GM10248 (cell line): ENCODE data around the gene ZNF19.
A peak's percentile ranks its signal among the peaks of the same experiment; 100 is the strongest.

ENCODE experiments used
- CTCF ChIA-PET: fragments of 300-600 bp; sonication (Branson Sonifier 250); formaldehyde crosslinking; extraction: SDS; loops from one replicate; lab custom pipeline; 2021; ENCODE audit warnings: antibody characterized with exemption; lab: Yijun Ruan, JAX
- POLR2A ChIA-PET: fragments of 350-650 bp; sonication (Branson Sonifier 250); formaldehyde crosslinking; extraction: SDS; loops from one replicate; lab custom pipeline; 2020; ENCODE audit warnings: antibody characterized with exemption; lab: Yijun Ruan, JAX
- DNase-seq: peaks from one replicate; pipeline ENCODE4 v3.0.0; 2012; ENCODE audit errors: extremely low spot score
- TF ChIP-seq, protein P1 (sequence below): IDR thresholded peaks from 2 replicates; pipeline ENCODE4 v1.5.1; 2012; ENCODE audit warnings: mild to moderate bottlenecking, low read depth; ENCODE audit errors: extremely low read depth, missing control alignments, control extremely low read depth

Gene ZNF19

DNA sequence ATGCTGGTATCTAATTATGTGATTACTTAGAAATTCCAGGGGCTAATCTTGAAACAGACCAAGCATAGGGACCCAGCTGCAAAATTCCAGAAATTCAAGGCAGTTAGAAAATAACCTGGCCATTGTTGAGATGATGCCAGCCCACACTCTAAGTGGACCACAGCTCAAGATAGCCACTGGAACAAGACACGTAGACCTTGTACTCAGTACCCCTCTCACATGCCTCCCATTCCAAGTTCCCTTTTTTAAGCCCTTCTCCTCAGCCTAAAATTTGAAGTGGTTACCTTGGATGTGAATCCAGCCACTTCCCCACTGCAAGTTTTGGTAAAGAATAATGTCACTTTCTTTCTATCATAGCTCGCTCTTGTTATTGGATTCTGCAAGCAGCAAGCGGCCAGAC lies 4.1 kb upstream of the ZNF19 start:
- TF ChIP-seq, protein P1, sequence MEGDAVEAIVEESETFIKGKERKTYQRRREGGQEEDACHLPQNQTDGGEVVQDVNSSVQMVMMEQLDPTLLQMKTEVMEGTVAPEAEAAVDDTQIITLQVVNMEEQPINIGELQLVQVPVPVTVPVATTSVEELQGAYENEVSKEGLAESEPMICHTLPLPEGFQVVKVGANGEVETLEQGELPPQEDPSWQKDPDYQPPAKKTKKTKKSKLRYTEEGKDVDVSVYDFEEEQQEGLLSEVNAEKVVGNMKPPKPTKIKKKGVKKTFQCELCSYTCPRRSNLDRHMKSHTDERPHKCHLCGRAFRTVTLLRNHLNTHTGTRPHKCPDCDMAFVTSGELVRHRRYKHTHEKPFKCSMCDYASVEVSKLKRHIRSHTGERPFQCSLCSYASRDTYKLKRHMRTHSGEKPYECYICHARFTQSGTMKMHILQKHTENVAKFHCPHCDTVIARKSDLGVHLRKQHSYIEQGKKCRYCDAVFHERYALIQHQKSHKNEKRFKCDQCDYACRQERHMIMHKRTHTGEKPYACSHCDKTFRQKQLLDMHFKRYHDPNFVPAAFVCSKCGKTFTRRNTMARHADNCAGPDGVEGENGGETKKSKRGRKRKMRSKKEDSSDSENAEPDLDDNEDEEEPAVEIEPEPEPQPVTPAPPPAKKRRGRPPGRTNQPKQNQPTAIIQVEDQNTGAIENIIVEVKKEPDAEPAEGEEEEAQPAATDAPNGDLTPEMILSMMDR = no peak
- DNase-seq = no peak
- POLR2A ChIA-PET = no interaction called here
- CTCF ChIA-PET = interaction anchor here (1.6 to 7.2 kb wide), 4 partner anchors 9 to 118 kb away, joined by 3 to 40 read pairs (median 5); no protein-coding TSS in a partner anchor

DNA sequence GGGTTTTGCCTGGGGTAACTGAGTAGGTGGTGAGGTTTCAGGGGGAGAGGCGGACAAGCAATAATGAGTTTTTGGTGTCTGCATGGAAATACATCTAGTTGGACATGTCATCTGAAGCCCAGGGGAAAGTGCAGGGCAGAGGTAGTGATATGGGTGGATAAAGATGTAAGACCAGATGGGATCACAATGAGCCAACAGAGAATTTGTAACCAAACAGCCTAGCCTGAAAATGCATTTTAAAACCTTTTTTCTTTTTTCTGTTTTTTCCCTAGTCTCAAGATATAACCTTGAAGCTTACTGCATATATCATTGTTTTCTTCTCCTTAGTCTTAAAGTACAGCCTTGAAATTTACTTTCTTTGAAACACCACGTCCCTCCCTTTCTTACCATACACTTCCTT lies 3.7 kb upstream of the ZNF19 start:
- POLR2A ChIA-PET = no interaction called here
- TF ChIP-seq, protein P1 = no peak
- no peak for DNase-seq
- CTCF ChIA-PET = interaction anchor here (1.6 to 7.2 kb wide), 4 partner anchors 9 to 118 kb away, joined by 3 to 40 read pairs (median 5); no protein-coding TSS in a partner anchor

DNA sequence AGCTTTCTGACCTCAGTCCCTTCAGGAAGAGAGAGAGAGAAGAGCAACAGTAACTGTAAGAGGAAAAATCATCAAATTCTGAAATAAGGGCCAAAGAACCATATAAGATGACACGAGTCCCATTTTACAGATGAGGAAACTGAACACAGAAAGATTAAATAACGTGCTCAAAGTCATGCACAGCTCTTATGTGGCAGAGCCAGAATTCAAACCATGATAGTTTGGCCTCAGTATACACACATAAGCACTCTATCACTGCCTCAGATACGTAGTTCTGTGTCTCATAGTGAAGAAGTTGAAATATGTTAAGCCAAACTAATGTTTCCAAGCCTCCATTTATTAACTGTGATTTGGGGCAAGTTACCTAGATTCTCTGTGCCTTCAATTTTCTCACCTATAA lies 1.9 kb upstream of the ZNF19 start:
- CTCF ChIA-PET = interaction anchor here (1.4 to 7.2 kb wide), 3 partner anchors 9 to 79 kb away, joined by 3 to 49 read pairs (median 40); partner anchors contain the start of gene ZNF23
- TF ChIP-seq, protein P1 = no peak
- no peak for DNase-seq
- POLR2A ChIA-PET = no interaction called here

DNA sequence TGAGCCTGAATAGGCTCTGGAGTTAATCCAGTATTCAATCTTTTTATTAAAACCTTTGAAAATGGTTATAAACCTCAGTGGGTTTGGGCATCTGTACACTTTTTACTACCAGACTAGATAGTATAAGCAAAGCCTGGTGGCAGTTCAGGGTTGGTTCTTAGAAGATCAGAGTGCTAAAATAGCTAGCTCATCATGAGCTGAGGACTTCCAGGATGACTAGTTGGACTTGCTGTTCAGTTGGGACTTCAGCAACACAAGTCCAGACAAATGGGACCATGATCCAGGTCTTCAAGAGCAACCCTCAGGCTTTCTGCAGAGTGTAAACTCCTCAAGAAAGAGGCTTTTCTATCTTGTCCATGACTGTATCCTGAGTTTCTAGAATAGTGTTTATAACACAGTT lies 1.2 kb upstream of the ZNF19 start:
- TF ChIP-seq, protein P1 = no peak
- POLR2A ChIA-PET = no interaction called here
- CTCF ChIA-PET = interaction anchor here (5.6 to 7.2 kb wide), 2 partner anchors 10 to 78 kb away, joined by 40 to 49 read pairs; no protein-coding TSS in a partner anchor
- DNase-seq = no peak

DNA sequence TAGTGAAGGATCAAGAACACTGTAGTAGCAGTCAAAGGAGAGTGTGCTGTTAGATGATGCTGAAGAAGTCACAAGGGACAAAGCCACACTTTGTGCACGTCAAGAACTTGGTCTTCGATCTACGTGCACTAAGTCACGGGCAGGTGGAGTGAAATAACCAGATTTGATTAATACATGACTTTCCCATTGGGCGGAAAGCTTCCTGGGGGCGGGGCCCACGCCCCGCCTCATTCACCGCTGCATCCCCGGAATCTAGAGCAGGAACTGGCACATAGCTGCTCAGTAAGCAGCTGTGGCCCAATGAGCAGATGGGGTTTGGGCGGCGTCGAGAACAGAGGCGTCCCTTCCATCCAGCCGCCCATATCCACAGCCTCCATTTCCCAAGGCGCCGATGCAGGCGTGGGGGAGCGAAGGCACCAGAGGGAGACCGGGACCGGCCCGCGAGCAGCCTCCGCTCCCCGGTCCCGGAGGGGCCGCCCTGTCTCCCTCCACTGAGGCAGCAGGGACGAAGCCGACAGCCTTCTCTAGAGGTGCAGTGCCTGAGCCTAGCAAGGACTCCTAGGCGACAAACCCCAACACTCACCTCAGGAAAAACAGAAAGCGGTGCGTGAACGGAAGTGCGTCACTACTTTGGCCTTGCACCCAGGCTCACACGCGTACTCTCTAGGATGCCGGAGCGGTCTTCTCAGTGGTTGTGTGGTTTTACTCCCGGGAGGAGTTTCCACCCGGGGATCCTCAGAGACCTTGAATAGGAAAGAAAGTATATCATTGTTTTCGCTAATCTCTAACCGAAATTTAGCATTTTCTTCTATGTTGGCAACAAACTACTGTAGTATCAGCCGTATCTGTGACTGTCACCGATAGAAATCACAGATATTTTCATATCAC lies 4.9 kb downstream of the ZNF19 start:
- TF ChIP-seq, protein P1 = no peak
- POLR2A ChIA-PET = interaction anchor here (0.5 to 1.3 kb wide), 2 partner anchors 22 to 554 kb away, joined by 4 to 5 read pairs; partner anchors contain the start of gene ZNF23
- peak; percentile 84 for DNase-seq
- CTCF ChIA-PET = interaction anchor here (1.0 to 2.8 kb wide), 6 partner anchors 10 to 126 kb away, joined by 3 to 11 read pairs (median 5); partner anchors contain the start of gene ZNF23

DNA sequence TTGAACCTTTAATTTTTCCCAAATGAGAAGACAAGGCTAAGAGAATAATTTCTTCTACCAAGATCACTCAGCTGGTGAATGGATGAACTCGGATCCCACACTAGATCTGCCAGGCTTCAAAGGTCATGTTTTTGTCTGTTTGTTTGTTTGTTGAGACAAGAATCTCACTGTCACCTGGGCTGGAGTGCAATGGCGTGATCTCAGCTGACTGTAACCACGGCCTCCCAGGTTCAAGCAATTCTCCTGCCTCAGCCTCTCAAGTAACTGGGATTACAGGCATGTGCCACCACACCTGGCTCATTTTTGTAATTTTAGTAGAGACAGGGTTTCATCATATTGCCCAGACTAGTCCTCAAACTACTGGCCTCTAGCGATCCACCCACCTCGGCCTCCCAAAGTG lies 6.6 kb downstream of the ZNF19 start:
- TF ChIP-seq, protein P1 = no peak
- CTCF ChIA-PET = interaction anchor here (0.7 to 2.3 kb wide), 5 partner anchors 8 to 70 kb away, joined by 3 to 10 read pairs (median 5); no protein-coding TSS in a partner anchor
- POLR2A ChIA-PET = no interaction called here
- DNase-seq = no peak
